Measurements from ENCODE around the gene KRTAP19-6. TPM values are rescaled to one million over a fixed set of nuclear protein-coding genes. Genes with fewer than 3 reads are reported as not detected.

Gene KRTAP19-6
- total and polyA plus RNA-seq, 9 of the 15 experiments (the other 6 are each of a cell fraction or from before 2014, with no cell fraction given): not detected

GRCh38 chr21:30580132-30580531 lies 38.5 kb upstream of the KRTAP19-6 start:
- Histone ChIP-seq H3K27me3 (ENCODE audit: control insufficient read depth in 2 of 2, insufficient read depth in 2 of 2, low read length in 2 of 2) (no peaks in the 10 kb centered on the region), H3K27ac (ENCODE audit: extremely low read depth, low read depth, low read length) (no peak overlapping the region), H3K4me2 (ENCODE audit: insufficient read depth, low read length) (no peak overlapping the region), H3K9me1 (ENCODE audit: control insufficient read depth, insufficient read depth, low read length) (no peaks in the 10 kb centered on the region), H2AFZ (ENCODE audit: low read depth, low read length) (no peak overlapping the region), H3K36me3 (ENCODE audit: control insufficient read depth, insufficient read depth, low read length) (no peaks in the 10 kb centered on the region), H4K20me1 (replicated peaks; ENCODE audit: control insufficient read depth, insufficient read depth, low read length) (no peaks in the 10 kb centered on the region), H3K9me3 (replicated peaks; ENCODE audit: control insufficient read depth, insufficient read depth, low read depth, low read length) (peaks cover 1% of the 10 kb centered on the region), H3K4me3 (no peak overlapping the region), H3K79me2 (ENCODE audit: control insufficient read depth, insufficient read depth, low read length) (no peaks in the 10 kb centered on the region), H3K4me1 (replicated peaks in 1 of 2; ENCODE audit: control insufficient read depth in 2 of 2, insufficient read depth in 2 of 2, low read length in 2 of 2) (no peaks in the 10 kb centered on the region), H3K9ac (ENCODE audit: insufficient read depth in 1 of 2, low read depth in 2 of 2, low read length in 2 of 2) (no peak overlapping the region)
- no TSS peak for BruUV-seq (replicated peaks)
- ChIA-PET POLR2A (no interaction called here), CTCF (ENCODE audit: low intra/inter-chr PET ratio) (no interaction called here)
- ATAC-seq: no peak
- WGBS (ENCODE audit: insufficient coverage, low coverage, missing lambda C conversion rate): 3% methylated on average over 3 of the region's 3 CpGs
- in situ Hi-C loops (cut with MboI) (no loop called here), intact Hi-C loops (cut with micrococcal nuclease) (no loop called here)
- no peak for DNase-seq (ENCODE audit: extremely low read depth in 1 of 4, low spot score in 3 of 4)
- FAIRE-seq: no peak
- TF ChIP-seq PRPF4 (IDR thresholded peaks at IDR 0.05; ENCODE audit: insufficient read depth, low read depth, low read length, poor library complexity, severe bottlenecking) (no peak), FOXP1 (CRISPR knock-in tag; IDR thresholded peaks at IDR 0.05) (no peak), ETS1 (conservative IDR thresholded peaks at IDR 0.05; ENCODE audit: control insufficient read depth, low read depth, low read length) (no peak), SRSF3 (IDR thresholded peaks at IDR 0.05; ENCODE audit: insufficient read depth, low read length) (no peak), ZNF324 (CRISPR knock-in tag; IDR thresholded peaks at IDR 0.05) (no peak), ZNF174 (CRISPR knock-in tag; IDR thresholded peaks at IDR 0.05) (no peak), ATF1 (CRISPR knock-in tag; IDR thresholded peaks at IDR 0.05) (no peak), ATF1 (tag; IDR thresholded peaks at IDR 0.05) (no peak), BCLAF1 (IDR thresholded peaks at IDR 0.05; ENCODE audit: borderline replicate concordance in 1 of 2, control insufficient read depth in 1 of 2, low read depth in 2 of 2, low read length in 1 of 2) (no peak), HCFC1 (IDR thresholded peaks at IDR 0.05; ENCODE audit: low read depth, low read length) (no peak), MCM7 (IDR thresholded peaks at IDR 0.05) (no peak), ZNF780A (CRISPR knock-in tag; IDR thresholded peaks at IDR 0.05) (no peak), ETV1 (tag; conservative IDR thresholded peaks at IDR 0.05; ENCODE audit: low read depth) (no peak)
- TF ChIP-seq, protein P1, sequence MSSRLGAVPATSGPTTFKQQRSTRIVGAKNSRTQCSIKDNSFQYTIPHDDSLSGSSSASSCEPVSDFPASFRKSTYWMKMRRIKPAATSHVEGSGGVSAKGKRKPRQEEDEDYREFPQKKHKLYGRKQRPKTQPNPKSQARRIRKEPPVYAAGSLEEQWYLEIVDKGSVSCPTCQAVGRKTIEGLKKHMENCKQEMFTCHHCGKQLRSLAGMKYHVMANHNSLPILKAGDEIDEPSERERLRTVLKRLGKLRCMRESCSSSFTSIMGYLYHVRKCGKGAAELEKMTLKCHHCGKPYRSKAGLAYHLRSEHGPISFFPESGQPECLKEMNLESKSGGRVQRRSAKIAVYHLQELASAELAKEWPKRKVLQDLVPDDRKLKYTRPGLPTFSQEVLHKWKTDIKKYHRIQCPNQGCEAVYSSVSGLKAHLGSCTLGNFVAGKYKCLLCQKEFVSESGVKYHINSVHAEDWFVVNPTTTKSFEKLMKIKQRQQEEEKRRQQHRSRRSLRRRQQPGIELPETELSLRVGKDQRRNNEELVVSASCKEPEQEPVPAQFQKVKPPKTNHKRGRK (tag; IDR thresholded peaks at IDR 0.05): no peak
- TF ChIP-seq, protein P2, sequence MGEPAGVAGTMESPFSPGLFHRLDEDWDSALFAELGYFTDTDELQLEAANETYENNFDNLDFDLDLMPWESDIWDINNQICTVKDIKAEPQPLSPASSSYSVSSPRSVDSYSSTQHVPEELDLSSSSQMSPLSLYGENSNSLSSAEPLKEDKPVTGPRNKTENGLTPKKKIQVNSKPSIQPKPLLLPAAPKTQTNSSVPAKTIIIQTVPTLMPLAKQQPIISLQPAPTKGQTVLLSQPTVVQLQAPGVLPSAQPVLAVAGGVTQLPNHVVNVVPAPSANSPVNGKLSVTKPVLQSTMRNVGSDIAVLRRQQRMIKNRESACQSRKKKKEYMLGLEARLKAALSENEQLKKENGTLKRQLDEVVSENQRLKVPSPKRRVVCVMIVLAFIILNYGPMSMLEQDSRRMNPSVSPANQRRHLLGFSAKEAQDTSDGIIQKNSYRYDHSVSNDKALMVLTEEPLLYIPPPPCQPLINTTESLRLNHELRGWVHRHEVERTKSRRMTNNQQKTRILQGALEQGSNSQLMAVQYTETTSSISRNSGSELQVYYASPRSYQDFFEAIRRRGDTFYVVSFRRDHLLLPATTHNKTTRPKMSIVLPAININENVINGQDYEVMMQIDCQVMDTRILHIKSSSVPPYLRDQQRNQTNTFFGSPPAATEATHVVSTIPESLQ (CRISPR knock-in tag; IDR thresholded peaks at IDR 0.05): no peak

All from K562 (cell line).